Measurements from ENCODE around the gene LARGE1.

DNA sequence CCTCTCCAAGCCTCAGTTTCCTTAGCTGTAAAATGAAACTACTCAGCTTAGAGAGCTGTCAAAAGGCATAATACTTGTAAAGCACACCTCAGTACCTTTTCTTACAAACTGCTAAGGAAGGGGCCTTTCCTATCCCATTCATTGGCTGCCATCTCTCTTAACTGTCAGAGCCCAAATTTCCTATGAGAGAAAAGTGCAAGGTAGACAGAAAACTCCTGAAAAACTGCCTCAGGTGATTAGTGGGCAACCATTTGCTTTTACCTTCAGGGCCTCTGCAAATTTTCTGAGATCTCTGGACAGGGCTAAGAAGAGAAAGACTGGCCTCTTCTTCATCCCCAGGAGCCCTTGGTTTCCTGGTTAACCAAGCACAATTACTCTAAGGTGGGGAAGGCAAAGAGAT is 13.8 kb downstream of the LARGE1 start:
- TF ChIP-seq EZH2 (IDR thresholded peaks at IDR 0.05; ENCODE audit: insufficient read depth, poor library complexity, severe bottlenecking) (no peak), EZH2phosphoT487 (IDR thresholded peaks at IDR 0.05; ENCODE audit: insufficient read depth, low read depth) (no peak)

Data from GM23248 (cell line).